NCI-H2227 (cell line): ENCODE measurements around the gene SHISA5.

Experiments
- DNase-seq: peaks from one replicate; lab custom pipeline; 2025; ENCODE audit not compliant: unreplicated experiment; lab: John Stamatoyannopoulos, UW

The SHISA5 gene

DNA sequence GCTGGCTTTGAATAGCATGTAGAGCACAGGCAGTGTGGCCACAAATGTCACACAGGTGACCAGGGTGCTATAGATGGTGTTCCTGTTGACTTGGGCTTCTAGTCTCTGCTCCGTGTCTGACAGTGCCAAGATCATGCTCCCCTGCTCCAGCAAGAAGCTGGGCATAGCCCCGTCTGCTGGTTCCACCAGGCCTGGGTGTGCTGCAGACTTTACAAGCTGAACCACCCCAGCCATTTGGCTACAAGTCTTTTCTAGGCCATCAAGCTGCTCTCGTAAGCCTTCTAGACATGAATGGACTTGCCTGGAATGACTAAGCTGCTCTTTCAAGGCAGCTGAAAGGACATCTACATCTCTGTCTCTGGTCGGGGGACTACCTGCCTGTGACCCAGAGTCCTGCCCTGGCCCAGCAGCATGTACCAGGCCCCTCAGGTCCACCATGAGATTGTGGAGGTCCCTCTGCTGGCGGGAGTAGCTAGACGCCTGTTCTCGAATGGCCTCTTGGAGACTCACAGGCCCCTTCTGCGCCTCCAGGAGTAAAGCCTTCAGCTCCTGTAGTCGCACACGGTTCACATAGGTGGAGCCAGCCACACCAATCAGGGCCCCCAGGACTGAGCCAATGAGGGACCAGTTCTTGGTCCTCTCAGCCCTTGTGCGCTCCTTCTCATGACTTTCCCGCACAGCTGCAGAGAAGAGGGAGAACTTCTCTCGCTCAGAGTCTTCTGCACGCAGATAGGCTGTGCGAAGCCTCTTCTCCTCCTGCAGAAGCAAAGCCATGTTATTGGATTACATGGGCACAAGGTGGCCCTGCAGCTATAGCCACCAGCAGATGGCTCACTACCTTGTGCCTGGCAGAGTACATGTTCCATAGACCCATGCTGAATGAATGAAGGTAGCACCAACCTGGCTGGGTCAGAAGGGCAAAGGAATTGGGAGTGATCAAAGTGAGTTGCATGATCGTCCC is 71.3 kb downstream of the SHISA5 start:
- no peak for DNase-seq

DNA sequence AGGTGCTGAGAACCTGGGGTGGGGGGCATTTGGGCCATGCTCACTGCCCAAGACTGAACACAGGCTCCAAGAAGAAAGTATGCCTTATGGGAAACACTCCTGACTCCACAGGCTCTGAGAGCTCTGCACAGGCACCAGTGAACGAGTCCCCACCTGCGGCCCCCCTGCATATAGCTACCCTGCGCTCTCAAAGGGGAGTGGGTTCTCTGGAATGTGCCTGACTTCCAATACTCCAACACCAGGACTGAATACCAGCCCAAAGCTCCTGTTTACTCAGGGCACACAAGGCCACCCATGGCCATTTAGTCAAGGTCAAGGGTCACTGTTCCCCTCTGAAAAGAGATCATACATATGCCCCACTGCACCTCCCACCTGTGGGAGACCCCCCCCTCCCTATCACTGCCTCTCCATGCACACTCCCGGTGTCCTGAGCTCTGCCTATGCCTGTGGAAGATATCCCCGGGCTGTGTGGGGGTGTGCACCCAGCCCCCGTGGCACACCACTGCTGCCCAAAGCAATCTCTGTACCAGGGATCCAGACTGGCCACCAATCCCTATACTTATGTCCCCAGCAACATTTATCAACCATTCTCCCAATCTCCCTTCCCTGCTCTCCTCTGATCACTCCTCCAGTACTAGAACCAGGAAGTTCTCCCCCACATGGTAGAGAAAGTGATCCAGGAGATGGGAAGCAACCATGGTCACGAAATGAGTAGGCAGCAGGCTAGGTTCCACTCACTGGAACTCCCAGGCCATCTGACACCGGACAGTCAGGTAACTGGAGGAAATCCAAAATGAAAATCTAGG is 72.5 kb downstream of the SHISA5 start:
- DNase-seq = no peak

DNA sequence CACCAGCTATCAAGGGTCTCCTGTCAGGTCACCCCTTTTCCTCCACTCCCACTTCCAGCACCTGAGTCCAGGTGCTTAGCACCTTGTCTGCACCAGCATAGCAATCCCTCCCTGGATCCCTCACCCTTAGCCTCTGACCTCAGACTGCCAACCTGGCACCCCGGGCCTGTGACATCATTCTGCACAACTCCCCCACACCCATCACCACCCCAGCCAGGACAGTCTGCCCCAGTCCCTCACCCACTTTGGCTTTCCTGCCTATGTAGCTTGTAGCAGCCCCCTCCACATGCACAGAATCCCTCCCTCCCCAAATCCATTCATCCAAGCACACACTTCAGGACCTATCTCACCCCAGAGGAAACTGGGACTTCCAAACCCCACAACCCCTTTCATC is 73.3 kb downstream of the SHISA5 start:
- no peak for DNase-seq

DNA sequence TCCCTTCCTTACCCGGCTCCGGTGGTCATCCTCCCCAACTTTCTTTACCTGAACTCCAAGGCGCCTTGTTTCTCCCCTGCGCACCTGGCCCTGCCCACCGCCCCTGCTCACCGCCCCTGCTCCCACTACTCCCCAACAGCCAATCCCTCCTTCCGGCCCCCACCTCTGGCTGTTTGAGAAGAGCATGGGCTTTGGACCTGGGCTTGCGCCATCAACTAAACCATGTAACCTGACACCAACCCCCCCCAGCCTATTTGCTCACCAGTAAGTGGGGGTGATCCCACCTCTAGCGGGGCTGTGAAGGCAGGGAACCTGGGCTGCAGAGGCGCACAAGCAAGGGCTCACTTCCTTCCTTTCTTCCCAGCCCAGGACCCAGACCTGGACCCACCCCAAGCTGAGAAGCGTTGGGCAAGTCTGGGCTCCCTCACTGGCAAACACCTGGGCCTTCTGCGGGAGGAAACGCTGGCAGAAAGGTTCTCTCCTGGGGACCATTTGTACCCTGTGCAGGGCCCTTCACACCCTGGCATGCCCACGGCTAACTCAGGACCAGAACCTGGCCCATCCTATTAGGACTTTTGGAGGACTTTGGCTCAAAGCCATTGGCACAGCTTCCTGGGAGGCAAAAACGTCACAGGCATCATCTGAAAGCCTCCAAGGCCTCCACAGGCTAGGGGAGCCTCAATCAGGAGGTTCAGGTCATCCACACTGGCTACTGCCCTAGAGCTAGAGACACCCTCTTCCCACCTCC is 73.8 kb downstream of the SHISA5 start, which contains the start of gene PLXNB1:
PLXNB1 (minus strand) TSS at position 127 of the 748 bp plus-strand sequence. CDS start 5,475 bp downstream, outside the sequence.
- DNase-seq = peak; percentile 58

DNA sequence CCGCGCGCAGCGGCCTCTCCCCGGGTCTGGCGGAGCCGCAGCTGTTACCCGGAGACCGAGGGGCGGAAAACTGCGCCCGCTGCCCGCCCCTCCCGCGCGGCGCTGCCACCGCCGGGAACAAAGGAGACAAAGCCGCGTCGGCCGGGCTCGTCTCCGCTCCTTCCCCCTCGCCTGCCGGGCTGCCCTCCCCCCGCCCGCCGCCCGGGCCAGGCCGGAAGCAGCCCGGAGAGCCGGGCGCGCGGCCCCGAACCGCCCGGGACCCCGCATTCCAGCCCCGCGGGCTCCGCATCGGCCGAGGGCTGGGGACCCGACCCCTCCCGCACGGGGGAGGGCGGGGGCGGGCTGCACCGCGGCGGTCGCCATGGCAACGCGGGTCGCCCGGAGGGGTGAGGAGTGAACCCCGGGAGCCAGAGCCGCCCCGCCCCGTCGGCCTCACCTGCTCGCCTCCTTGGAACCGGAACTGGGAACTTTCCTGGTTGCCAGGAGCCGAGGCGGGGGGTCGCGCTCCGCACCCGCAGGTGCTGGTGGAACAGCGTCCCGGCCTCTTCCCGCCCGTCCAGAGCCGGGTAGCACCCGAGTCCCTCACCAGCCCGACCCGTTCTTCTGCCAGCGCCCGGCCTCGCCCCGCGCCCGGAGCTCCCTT is 74.5 kb downstream of the SHISA5 start:
- DNase-seq = peak; percentile 82

DNA sequence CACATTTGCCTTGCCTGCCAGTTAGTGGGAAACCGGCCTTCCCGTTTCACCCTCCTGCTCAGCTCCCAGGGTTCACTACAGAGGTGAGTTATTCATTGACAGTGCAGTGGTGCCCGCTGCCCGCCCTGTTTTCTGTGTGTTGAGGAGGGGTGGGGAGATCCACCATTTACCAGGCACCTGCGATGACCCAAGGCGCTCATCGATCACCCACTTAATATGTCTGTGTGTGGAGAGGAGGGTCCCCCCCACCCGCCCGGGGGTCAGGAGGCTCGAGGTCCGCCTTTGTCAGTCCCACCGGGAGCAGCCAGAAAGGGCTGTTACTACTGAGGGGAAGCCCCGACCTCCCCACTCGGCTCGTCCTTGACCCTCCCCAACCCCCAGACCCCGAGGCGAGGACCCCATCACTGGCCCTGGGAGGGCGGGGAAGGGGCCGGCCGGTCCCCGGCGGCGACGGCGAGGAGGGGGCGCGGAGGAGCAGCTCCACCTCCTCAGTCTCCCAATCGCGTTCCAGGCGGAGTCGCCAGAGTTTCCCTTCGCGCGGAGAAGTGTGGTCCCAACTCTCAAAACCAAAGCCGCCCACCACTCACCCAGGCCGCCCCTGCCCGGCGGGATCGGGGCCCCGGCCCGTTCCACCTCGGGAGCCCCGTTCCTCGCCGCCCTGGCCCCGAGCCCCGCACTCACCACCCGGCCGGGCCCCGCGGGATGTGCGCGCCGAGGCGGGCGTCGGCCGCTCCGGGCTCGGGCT is 75.2 kb downstream of the SHISA5 start:
- DNase-seq = peak; percentile 54

DNA sequence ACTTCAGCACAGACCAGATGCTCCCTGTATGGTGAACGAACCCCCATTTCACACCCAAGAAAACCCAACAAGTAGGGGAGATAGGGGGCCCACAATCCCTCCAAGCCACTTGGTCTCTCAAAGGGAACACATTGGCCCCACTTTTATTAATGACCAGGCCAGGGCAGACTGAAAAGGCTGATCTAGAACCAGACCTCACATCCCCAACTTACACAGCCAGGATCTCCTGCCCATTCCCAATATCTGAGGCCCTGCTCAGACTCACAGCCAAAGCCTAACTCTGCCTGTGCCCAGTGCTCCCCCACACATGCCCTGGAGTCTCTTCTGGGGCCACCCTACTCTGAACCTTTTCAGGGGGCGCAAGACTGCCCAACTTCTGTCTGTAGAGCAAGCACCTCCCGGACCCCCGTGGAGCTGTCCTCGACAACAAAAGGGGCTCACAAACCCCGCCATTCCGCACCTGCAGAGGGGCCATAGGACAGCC is 75.8 kb downstream of the SHISA5 start:
- no peak for DNase-seq

DNA sequence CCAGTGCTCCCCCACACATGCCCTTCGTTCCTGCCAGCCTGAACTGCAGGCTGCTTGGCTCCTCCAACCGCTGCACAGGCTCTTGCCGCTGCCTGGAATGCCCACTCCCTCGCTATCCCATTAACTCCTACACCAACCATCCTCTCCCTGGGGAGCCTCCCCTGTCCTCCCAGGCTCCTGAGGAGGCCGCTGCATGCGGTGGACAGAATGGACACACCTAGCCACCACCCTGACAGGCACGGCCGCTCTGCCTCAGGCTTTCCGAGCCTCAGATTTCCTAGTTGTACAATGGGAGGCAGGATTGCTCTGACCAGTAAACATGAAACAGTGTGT is 76.4 kb downstream of the SHISA5 start:
- DNase-seq = no peak

DNA sequence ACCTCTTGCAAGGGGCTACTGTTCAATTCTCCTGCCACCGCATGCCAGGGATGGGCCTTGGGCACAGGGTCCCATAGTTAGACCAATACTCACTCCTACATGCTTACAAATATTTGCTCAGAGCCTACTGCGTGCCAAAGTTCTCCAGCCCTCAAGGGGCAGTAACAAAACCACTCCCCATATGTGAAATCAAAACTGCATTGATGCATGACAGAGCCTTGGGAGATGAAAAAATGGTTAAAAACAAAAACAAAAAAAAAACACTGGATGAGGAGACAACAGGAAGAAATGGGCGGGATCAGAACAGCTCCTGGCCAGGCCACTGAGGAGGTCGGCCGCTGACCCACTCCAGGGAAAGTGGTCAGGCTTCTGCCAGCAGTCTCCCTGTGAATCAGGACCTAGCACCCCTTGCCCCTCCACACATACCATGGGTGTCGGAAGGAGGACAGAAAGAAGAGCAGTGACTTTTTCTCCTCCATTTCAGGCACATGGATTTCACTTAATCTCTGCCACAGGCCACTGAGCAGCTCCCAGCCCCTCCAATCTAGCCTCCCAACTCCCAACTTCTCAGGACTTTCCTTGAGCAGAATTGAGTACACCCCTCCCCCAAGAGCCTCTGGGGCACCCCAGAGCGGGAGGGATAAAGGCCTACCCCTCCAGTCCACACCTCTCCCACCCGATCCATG is 76.9 kb downstream of the SHISA5 start:
- no peak for DNase-seq

DNA sequence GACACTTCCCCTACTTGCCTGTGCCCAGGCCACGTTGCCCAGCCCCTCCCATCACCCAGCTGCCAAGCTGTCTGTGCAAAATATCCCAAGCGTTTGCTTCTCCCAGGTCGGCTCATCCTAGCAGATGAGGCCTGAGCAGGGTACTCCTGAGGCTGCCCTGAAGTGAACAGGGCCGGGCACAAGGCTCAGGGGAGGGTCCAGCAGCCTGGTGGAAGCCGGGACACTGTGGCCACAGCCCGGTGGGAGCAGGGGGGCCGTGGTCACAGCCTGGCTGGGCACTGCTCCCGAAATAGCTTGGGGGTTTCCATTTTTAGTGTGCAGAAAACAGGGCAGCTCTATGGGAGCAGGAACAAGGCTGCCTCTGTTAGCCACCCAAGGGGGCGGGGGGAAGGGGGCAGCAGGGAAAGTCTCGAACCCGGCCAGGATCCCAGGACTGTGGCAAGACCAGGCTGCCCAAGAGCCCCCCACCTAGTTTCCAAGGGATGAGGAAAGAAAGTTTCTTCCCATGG is 77.5 kb downstream of the SHISA5 start:
- DNase-seq = no peak

DNA sequence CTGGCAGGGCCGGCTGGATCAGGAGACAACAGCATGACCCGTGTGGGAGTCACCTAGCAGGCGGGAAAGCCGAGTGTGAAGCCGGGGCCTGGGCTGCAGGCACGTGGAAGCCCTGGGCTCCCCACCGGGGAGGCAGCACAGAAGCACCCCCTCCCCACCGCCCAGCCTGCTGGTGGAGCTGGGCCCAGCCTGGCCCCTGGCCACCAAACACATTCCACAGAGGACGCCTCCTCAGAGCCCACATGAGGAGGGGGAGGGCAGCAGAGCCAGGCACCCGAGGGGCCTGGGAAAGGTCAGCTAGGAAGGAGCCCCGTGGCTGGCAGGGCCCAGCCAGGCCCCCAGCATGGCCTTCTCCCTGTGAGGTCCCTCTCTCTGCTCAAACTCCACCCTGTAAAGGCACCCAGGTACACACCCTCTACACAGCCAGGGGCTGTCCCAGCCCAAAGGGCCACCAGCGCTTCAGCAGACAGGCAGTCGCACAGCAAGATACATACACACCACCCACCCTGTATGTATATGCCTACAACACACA is 78.6 kb downstream of the SHISA5 start:
- no peak for DNase-seq

DNA sequence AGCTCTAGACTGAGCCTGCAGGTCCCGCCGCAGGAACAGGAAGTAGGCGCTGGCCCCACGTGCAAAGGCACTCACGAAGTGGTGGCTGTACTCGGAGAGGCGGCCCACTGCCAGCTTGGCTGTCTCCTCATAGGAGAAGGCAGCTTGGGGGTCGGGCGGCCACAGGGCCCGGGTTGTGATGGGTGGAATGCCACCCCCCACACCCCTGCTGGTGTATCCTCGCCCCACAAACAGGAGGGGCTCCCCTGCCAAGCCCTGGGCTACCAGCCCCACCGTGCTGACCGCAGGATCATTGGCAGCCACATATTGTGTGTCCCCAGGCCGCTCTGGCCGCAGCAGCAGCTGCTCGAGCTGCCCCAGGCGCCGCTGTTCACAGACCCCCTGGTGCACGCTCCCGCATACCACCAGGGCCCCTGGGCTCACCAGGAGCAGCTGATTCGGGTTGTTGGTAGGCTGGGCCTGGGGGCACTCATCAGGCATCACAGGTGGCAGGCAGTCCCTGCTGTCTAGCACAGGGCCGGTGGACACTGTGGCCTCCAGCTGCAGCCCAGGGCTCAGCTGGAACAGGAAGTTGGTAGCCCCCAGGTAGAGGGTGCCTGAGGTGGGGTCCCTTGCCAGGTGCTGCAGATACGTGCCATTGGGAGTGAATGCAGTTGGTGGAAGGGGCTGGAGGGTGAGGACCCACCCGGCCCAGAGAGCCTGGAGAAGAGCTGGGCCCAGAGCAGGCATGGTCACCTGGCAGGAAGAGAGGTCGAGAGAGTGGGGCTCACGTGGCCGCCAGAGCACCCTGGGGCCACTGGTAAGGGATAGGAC is 79.9 kb downstream of the SHISA5 start:
- DNase-seq = no peak

DNA sequence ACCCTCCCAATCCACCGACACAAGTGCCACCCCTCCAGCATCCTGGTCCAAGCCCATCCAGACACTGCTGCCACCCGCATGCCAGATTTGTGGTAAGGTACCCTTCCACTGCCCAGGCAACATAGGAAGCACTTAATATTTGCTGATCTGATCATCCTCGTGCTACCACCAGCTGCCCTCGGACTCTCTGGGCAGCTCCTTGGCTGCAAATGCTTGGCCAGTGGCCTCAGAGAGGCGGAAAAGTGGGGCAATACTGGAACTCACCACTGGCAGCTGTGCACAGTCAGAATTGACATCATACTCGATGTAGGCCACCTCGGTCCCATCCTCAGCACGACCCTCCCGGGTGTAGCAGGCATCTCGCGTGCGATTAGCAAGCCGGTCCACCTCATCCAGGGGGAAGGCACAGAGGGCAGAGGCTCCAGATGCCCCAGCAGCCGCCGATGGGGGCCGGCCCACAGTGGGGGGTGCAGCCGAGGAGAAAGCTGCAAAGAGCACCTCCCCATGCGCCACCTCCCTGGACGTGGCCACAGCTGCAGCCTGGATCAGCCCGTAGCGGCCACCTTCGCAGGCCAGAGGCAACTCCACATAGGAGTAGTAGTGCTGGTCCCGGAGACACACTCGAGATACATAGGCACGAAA is 80.6 kb downstream of the SHISA5 start:
- DNase-seq = no peak

DNA sequence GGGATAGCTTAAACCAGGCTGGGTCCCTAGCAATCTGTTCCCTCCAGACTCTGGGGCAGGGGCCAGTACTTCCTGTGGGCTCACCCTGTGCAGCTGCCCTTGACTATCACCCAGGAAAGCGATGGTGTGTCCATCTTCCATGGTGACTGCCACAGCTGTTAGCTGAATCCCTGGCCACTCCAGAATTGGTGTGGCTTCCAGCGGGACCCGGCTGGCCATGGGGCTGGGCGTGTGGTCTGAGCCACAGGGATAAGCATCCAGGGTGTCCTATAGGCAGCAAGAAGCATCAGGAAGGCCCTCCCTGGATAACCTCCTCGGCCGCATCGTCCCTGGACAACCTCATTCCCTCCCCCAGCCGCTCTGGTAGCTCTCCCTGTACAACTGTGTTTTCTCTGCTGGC is 81.3 kb downstream of the SHISA5 start:
- DNase-seq = no peak

DNA sequence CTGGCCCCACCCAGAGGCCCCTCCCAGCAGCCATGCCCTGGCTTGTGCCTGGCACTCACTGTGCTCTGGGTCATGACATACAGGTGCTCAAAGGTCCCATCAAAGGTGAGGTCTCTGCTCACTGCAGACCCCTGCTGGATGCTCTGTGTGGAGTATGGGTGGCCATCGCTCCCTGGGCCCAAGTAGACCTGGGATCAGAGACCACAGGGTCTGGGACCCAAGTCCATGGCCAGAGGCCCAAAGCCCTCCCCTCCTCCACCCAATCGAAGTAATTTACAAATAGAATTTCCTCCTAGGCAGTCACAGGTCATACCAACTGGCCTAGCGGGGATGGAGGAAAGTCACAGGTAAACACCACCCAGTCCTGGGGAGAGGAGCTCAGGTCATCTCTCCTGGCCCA is 81.7 kb downstream of the SHISA5 start:
- no peak for DNase-seq

DNA sequence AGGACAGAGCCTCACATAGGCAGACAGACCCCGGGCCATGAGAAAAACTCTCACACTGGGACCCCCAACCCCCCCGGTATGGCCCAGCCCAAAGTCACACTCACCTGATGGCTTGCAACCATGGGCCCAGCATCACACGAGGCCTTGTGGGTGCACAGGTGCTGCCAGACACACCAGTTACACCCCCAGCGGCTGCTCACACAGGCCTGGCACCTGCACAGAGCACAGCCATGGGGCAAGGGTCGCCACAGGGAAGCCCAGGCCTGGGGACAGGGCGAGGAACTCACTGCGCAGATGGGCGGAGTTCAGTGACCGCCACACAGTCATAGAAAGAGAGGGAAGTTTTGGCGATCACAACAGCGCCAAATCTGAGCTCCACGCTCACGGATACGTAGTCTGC is 83.4 kb downstream of the SHISA5 start:
- no peak for DNase-seq

DNA sequence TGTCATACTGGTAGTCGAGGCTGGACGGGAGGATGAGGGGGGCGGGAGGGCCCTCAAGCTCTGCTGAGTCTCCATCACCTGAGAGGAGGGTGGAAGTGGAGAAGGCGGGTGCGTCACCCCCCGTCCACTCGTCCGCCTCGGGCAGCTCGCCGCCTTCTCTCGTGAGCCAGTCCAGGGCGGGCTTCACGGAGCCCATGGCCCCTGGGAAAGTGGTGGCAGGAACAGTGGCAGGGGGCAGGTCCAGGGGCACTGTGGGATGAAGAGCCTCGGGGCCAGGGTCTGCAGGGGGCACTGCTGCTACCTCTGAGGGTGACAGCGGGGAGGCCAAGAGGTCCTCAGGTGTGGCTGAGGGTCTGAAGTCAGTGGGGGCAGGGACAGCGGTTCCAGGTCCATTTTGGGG is 84.4 kb downstream of the SHISA5 start:
- DNase-seq = no peak

DNA sequence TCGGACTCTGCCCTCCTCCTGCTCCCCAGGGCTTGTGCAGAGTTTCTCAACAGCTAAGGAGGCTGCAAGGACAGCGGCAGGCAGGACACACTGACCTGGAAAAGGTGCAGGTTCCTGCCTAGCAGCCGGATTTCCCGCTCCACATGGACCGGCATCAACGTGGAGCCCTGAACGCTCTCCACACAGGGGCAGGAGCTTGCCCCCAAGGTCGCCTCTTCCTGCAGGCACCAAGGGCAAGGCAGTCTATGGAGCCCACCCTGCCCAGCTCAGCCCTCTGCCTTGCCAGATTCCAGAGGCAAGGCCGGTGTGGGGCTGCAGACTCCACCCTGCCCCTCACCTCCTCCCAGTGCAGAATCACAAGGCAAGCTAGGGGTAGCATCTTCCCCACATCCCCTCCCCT is 84.8 kb downstream of the SHISA5 start:
- DNase-seq = no peak
